T47D (cell line): Measurements from ENCODE around the gene HYDIN.
A peak's percentile ranks its signal among the peaks of the same experiment; 100 is the strongest.
"Not testable (repeated sequence)": the region's sequence is repeated elsewhere in the genome, so short reads cannot be mapped to it uniquely, and the experiment has no call there.

Experiments used
- DNase-seq, 2 experiments: peaks; one replicate each; pipeline versions ENCODE4 v3.0.0 to v3.0.0-alpha.2; 2011 to 2012; ENCODE audit warnings: low read depth in 1 of 2, low spot score in 1 of 2
- JUND ChIP-seq: IDR thresholded peaks from 2 replicates; pipeline ENCODE4 v1.6.1; 2012; ENCODE audit warnings: low read depth
- in situ Hi-C: cut with HindIII; loops from 2 replicates; pipeline ENCODE4 v1.10.0; 2016; ENCODE audit warnings: low sequenced_read_pairs, low pct_unique_long_range_greater_than_20kb

Gene HYDIN

GRCh38 chr16:71214746-71215381 is 15.7 kb downstream of the HYDIN start:
- DNase-seq, result peak in 1 of 2 experiments; percentile 46
- no peak for TF ChIP-seq JUND
- in situ Hi-C loops, result no loop called here

- in situ Hi-C loops, result no loop called here
- no peak for DNase-seq
- TF ChIP-seq JUND, result no peak
These were observed 24.9 kb downstream of the HYDIN start for GRCh38 chr16:71205482-71206131.

- DNase-seq, result no peak
- TF ChIP-seq JUND, result no peak
- in situ Hi-C loops, result no loop called here
These were observed 26.9 kb downstream of the HYDIN start for GRCh38 chr16:71203631-71204030.

- TF ChIP-seq JUND, result no peak
- in situ Hi-C loops, result no loop called here
- no peak for DNase-seq
These were observed 29.0 kb downstream of the HYDIN start for GRCh38 chr16:71201556-71201955.

- TF ChIP-seq JUND, result no peak
- in situ Hi-C loops, result no loop called here
- no peak for DNase-seq
These were observed 29.5 kb downstream of the HYDIN start for GRCh38 chr16:71201054-71201453.

- in situ Hi-C loops, result no loop called here
- no peak for DNase-seq
- TF ChIP-seq JUND, result no peak
These were observed 32.1 kb downstream of the HYDIN start for GRCh38 chr16:71198408-71198807.

GRCh38 chr16:71192387-71192786 is 38.1 kb downstream of the HYDIN start:
- DNase-seq, result no peak
- in situ Hi-C loops, result no loop called here
- TF ChIP-seq JUND, result no peak

- DNase-seq, result no peak
- in situ Hi-C loops, result no loop called here
- TF ChIP-seq JUND, result no peak
These were observed 41.4 kb downstream of the HYDIN start for GRCh38 chr16:71188956-71189712.

GRCh38 chr16:71185347-71185746 is 45.2 kb downstream of the HYDIN start:
- no peak for TF ChIP-seq JUND
- no peak for DNase-seq
- in situ Hi-C loops, result no loop called here

- TF ChIP-seq JUND, result no peak
These were observed 51.0 kb downstream of the HYDIN start for GRCh38 chr16:71179569-71179968.

GRCh38 chr16:71172481-71173207 is 57.9 kb downstream of the HYDIN start:
- DNase-seq, result no peak
- in situ Hi-C loops, result no loop called here
- TF ChIP-seq JUND, result no peak

More at GRCh38 chr16:71179569-71179968, 51.0 kb downstream of the HYDIN start:
- no peak for DNase-seq
- in situ Hi-C loops, result no loop called here

- in situ Hi-C loops, DNase-seq: not testable (repeated sequence)
These were observed 69.5 kb downstream of the HYDIN start for GRCh38 chr16:71161007-71161406.

- DNase-seq, in situ Hi-C loops: not testable (repeated sequence)
These were observed 73.2 kb downstream of the HYDIN start for GRCh38 chr16:71157278-71157677.

GRCh38 chr16:71153329-71153728 is 77.2 kb downstream of the HYDIN start:
- in situ Hi-C loops, DNase-seq: not testable (repeated sequence)

- DNase-seq, in situ Hi-C loops: not testable (repeated sequence)
These were observed 78.9 kb downstream of the HYDIN start for GRCh38 chr16:71151654-71152053.

- in situ Hi-C loops, DNase-seq: not testable (repeated sequence)
These were observed 87.3 kb downstream of the HYDIN start for GRCh38 chr16:71143246-71143645.

- DNase-seq, in situ Hi-C loops: not testable (repeated sequence)
These were observed 120.0 kb downstream of the HYDIN start for GRCh38 chr16:71110565-71110964.
